ENCODE results near the gene PTPRN2. TPM values are rescaled to one million over a fixed set of nuclear protein-coding genes. Genes with fewer than 3 reads are reported as not detected.

The PTPRN2 gene
- total and polyA plus RNA-seq, 2 of the 13 experiments (the other 11 are each of a cell fraction or from before 2014, with no cell fraction given), result 2.5 to 24.2 TPM

DNA sequence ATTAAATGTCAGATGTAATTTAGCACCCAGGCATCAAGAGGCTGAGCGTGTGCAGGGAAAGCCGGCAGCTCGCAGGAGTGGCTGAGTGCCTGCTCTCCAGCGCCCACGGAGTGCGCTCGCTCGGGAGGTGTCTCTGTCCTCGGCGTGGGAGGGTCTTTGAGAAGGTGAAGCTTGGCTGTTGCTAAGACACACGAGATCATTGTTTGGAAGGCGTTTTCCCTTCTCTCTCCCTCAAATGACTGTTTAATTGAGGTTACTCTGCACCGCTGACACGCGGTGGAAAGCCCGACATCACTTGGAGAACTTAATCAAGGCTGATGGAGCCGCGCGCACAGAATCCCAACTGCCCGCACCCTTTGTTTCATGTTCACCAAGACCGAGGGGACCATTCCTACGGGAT is 836.2 kb downstream of the PTPRN2 start:
- TF ChIP-seq, protein P1, sequence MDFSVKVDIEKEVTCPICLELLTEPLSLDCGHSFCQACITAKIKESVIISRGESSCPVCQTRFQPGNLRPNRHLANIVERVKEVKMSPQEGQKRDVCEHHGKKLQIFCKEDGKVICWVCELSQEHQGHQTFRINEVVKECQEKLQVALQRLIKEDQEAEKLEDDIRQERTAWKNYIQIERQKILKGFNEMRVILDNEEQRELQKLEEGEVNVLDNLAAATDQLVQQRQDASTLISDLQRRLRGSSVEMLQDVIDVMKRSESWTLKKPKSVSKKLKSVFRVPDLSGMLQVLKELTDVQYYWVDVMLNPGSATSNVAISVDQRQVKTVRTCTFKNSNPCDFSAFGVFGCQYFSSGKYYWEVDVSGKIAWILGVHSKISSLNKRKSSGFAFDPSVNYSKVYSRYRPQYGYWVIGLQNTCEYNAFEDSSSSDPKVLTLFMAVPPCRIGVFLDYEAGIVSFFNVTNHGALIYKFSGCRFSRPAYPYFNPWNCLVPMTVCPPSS (IDR thresholded peaks at IDR 0.05), result no peak
- in situ Hi-C loops (cut with HindIII; ENCODE audit: extremely low pct_ligation_motif_present, low pct_unique_long_range_greater_than_20kb), result no loop called here
- intact Hi-C loops (cut with micrococcal nuclease; ENCODE audit: unreplicated experiment), result no loop called here
- Histone ChIP-seq H2AFZ (ENCODE audit: low read length) (no peak overlapping the region), H3K9me3 (ENCODE audit: low read length) (no peaks in the 10 kb centered on the region), H3K4me3 (replicated peaks in 1 of 3; ENCODE audit: insufficient read depth in 1 of 3, low read depth in 2 of 3, low read length in 3 of 3) (no peak overlapping the region), H4K20me1 (ENCODE audit: insufficient read depth, low read length) (peaks cover 5% of the 10 kb centered on the region; the same call in 1 of the 2 replicates), H3K9ac (ENCODE audit: insufficient read depth, low read depth, low read length) (no peak overlapping the region), H3K36me3 (replicated peaks in 1 of 2; ENCODE audit: control insufficient read depth in 1 of 2, insufficient read depth in 2 of 2, low read length in 2 of 2) (no peaks in the 10 kb centered on the region), H3K79me2 (ENCODE audit: insufficient read depth, low read length) (no peaks in the 10 kb centered on the region), H3K4me1 (ENCODE audit: insufficient read depth, low read length) (no peaks in the 10 kb centered on the region), H3K27me3 (ENCODE audit: control insufficient read depth in 1 of 2, insufficient read depth in 2 of 2, low read length in 2 of 2) (no peaks in the 10 kb centered on the region; a peak in 2 of 5 replicates), H3K27ac (ENCODE audit: extremely low read length, insufficient read depth, low read length) (no peak overlapping the region), H3K4me2 (ENCODE audit: low read depth, low read length) (no peak overlapping the region)
- ChIA-PET CTCF (ENCODE audit: low intra/inter-chr PET ratio, low total read pairs) (no interaction called here), POLR2A (no interaction called here)
- BruUV-seq (replicated peaks), result no TSS peak
- FAIRE-seq (no peak), ATAC-seq (no peak), DNase-seq (ENCODE audit: low spot score) (no peak)
- WGBS (ENCODE audit: low lambda C conversion rate), result 72% methylated on average over 21 of the region's 22 CpGs

DNA sequence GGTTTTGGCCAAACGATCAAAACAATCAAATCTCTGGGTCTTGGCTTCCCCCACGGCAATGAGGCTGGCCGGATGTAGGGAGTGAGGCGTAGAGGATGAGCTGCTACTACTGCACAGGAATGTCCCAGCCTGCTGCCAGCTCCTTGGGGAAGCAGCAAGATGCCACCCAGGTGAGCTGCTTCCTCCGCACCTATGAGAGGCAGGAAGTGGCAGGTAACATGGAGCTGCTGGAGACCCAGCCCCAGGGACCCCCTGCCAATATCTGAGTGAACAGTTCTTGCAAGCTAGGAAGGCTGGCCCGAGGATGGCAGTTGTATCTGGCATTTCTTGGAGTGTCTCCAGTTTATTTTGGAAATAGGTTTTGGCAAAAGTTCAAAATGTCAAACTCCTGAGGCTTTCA is 837.3 kb downstream of the PTPRN2 start:
- Histone ChIP-seq H4K20me1 (ENCODE audit: insufficient read depth, low read length) (peaks cover 8% of the 10 kb centered on the region; the same call in 1 of the 2 replicates), H3K27me3 (ENCODE audit: control insufficient read depth in 1 of 2, insufficient read depth in 2 of 2, low read length in 2 of 2) (peaks cover 0 to 9% of the 10 kb centered on the region in 2 experiments; a peak in 3 of 5 replicates), H3K79me2 (ENCODE audit: insufficient read depth, low read length) (no peaks in the 10 kb centered on the region), H3K4me1 (ENCODE audit: insufficient read depth, low read length) (no peaks in the 10 kb centered on the region), H3K27ac (ENCODE audit: extremely low read length, insufficient read depth, low read length) (no peak overlapping the region), H3K36me3 (replicated peaks in 1 of 2; ENCODE audit: control insufficient read depth in 1 of 2, insufficient read depth in 2 of 2, low read length in 2 of 2) (no peaks in the 10 kb centered on the region), H3K4me2 (ENCODE audit: low read depth, low read length) (no peak overlapping the region), H3K4me3 (replicated peaks in 1 of 3; ENCODE audit: insufficient read depth in 1 of 3, low read depth in 2 of 3, low read length in 3 of 3) (no peak overlapping the region), H3K9ac (ENCODE audit: insufficient read depth, low read depth, low read length) (no peak overlapping the region), H3K9me3 (ENCODE audit: low read length) (no peaks in the 10 kb centered on the region), H2AFZ (ENCODE audit: low read length) (no peak overlapping the region)
- DNase-seq (ENCODE audit: low spot score), result no peak
- in situ Hi-C loops (cut with HindIII; ENCODE audit: extremely low pct_ligation_motif_present, low pct_unique_long_range_greater_than_20kb), result no loop called here
- intact Hi-C loops (cut with micrococcal nuclease; ENCODE audit: unreplicated experiment), result no loop called here
- ATAC-seq, result no peak
- 77% methylated on average over 6 of the region's 6 CpGs for WGBS (ENCODE audit: low lambda C conversion rate)
- ChIA-PET CTCF (ENCODE audit: low intra/inter-chr PET ratio, low total read pairs) (no interaction called here), POLR2A (no interaction called here)
- no peak for FAIRE-seq
- BruUV-seq (replicated peaks), result no TSS peak
- TF ChIP-seq, protein P2, sequence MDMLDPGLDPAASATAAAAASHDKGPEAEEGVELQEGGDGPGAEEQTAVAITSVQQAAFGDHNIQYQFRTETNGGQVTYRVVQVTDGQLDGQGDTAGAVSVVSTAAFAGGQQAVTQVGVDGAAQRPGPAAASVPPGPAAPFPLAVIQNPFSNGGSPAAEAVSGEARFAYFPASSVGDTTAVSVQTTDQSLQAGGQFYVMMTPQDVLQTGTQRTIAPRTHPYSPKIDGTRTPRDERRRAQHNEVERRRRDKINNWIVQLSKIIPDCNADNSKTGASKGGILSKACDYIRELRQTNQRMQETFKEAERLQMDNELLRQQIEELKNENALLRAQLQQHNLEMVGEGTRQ (IDR thresholded peaks at IDR 0.05; ENCODE audit: low read depth, low read length), result no peak
- TF ChIP-seq, protein P2 (CRISPR knock-in tag; IDR thresholded peaks at IDR 0.05; ENCODE audit: borderline replicate concordance), result no peak
- no peak for TF ChIP-seq ZNF552 (CRISPR knock-in tag; IDR thresholded peaks at IDR 0.05; ENCODE audit: borderline replicate concordance)
- no peak for TF ChIP-seq POLR2G (IDR thresholded peaks at IDR 0.05; ENCODE audit: low read depth, low read length)
- TF ChIP-seq ZNF616 (CRISPR knock-in tag; IDR thresholded peaks at IDR 0.05; ENCODE audit: low read depth), result no peak
- TF ChIP-seq, protein P3, sequence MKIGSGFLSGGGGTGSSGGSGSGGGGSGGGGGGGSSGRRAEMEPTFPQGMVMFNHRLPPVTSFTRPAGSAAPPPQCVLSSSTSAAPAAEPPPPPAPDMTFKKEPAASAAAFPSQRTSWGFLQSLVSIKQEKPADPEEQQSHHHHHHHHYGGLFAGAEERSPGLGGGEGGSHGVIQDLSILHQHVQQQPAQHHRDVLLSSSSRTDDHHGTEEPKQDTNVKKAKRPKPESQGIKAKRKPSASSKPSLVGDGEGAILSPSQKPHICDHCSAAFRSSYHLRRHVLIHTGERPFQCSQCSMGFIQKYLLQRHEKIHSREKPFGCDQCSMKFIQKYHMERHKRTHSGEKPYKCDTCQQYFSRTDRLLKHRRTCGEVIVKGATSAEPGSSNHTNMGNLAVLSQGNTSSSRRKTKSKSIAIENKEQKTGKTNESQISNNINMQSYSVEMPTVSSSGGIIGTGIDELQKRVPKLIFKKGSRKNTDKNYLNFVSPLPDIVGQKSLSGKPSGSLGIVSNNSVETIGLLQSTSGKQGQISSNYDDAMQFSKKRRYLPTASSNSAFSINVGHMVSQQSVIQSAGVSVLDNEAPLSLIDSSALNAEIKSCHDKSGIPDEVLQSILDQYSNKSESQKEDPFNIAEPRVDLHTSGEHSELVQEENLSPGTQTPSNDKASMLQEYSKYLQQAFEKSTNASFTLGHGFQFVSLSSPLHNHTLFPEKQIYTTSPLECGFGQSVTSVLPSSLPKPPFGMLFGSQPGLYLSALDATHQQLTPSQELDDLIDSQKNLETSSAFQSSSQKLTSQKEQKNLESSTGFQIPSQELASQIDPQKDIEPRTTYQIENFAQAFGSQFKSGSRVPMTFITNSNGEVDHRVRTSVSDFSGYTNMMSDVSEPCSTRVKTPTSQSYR (CRISPR knock-in tag; IDR thresholded peaks at IDR 0.05; ENCODE audit: borderline replicate concordance), result no peak
- TF ChIP-seq ZNF790 (CRISPR knock-in tag; IDR thresholded peaks at IDR 0.05; ENCODE audit: borderline replicate concordance), result no peak
- no peak for TF ChIP-seq GTF3A (CRISPR knock-in tag; conservative IDR thresholded peaks at IDR 0.05)
- no peak for TF ChIP-seq ZNF891 (CRISPR knock-in tag; IDR thresholded peaks at IDR 0.05)
- TF ChIP-seq, protein P4, sequence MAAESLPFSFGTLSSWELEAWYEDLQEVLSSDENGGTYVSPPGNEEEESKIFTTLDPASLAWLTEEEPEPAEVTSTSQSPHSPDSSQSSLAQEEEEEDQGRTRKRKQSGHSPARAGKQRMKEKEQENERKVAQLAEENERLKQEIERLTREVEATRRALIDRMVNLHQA (CRISPR knock-in tag; IDR thresholded peaks at IDR 0.05), result no peak
- no peak for TF ChIP-seq MTF2 (CRISPR knock-in tag; IDR thresholded peaks at IDR 0.05; ENCODE audit: borderline replicate concordance)
